HG02885 (cell line): ENCODE results near the gene GALNT16.

Experiments used
- ATAC-seq: cut with Tn5 transposase; IDR thresholded peaks from one replicate; pipeline ENCODE4 v1.9.1; 2021; ENCODE audit warnings: mild to moderate bottlenecking; ENCODE audit not compliant: unreplicated experiment, poor library complexity

Gene GALNT16

DNA sequence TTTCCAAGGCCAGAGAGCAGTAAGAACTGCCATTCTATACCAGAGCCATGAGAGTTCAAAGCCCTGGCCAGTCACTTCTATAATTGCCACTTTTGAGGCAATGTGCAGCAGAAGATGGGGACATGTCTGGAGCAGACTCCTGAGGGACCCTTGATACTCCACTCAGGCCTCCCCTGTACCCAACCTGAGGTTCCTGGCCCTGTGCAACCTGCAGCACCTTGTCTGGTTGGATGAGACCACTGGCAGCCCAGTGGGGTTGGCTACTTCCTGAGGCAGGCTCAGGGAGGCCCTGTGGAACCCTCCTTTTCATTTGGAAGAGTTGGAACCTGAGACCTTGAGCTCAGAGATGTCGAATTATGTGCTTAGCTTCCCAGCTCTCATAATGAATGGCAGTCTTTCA is 54.4 kb downstream of the GALNT16 start:
- no peak for ATAC-seq

DNA sequence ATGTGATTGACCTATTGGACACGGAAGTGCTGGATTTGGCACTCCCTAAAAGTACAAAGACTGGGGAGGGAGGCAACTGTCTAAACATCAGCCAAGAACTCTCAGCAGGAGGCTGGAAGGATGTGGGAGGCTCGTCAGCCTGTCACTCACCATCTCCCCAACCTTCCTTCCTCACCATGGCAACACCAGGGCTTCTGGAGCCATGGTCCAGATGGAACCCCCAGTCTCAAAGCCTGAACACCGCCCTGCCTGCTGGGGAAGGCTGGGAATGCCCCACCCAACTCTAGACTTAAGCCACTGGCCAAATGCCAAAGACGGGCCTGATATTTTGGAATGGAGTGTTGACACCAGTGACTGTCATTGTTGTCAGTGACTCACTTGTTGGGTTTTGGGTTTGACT is 55.3 kb downstream of the GALNT16 start:
- ATAC-seq = no peak

DNA sequence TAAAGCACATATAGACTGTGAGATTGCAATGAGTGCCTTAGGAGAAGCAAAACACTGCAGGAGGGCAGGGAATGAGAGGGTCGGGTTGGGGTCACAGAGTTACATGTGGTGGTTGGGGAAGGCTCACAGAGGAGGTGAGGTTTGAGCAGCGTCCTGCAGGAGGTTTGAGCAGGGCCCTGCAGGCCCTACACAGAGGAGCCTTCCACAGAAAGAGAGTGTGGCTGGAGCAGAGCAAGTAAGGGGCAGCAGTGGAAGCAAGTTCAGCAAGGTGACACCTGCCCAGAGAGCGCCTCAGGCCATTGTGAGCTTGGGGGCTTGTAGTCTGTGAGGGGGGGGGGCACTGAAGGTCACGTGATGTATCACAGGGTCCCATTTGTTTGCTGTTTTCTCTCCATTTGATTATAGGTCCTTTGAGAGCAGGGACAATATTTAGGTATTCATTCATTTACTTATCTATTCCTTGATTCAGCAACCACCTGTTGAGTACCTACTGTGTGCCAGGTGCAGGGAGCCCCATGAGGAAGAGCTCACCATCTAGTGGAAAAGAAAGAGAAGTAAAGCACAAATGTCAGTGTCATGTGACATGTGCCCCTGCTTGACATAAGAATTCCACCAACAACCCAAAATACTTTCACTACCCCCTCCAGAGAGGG is 56.6 kb downstream of the GALNT16 start:
- no peak for ATAC-seq

DNA sequence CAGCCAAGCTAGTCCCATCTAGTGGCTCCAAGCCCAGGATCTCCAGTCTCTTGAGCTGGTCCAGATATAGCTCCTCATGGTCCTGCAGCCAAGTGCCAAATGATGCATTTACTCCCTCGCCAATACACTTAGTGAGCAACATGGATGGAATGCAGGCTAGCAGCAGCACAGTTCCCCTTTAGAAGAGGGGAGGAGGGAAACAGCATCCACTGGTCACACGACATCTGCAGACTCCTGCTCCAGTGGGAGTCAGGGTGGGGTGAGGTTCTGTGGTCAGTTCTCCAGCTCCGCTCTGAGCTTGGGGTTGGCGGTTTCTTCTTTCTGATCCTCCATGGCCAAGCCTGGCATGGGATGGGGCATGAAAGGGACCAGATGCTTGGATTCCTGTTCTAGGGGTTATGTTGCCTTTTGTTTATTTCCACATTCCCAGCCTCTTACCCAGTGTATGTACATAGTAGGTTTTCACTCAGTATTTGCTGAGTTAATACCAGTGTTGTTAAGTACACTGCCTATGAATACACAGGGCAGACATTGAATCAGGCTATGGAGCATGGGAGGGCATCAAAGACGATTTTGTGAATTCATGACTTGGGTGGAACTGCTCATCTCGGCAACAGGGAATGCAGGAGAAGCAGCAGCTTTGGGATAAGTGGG is 57.3 kb downstream of the GALNT16 start:
- ATAC-seq = no peak

DNA sequence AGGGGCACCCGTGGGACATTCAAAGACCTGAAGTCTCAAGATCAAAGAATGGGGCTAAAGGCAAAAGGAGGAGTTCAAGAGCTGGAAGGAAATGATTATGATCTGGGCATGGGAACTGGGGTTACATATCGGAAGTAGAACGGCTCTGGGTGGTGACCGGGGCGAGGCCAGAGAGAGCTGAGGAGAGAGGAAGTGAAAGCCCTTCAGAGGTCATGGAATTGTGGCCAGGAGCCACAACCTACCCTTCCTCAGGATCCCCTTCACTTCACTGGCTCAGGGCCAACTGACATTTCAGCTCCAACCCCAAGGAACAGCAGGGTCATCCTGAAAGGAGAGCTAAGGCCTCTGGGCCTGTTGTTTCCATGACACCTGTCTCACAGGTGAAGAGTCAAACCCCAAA is 57.8 kb downstream of the GALNT16 start:
- ATAC-seq = no peak

DNA sequence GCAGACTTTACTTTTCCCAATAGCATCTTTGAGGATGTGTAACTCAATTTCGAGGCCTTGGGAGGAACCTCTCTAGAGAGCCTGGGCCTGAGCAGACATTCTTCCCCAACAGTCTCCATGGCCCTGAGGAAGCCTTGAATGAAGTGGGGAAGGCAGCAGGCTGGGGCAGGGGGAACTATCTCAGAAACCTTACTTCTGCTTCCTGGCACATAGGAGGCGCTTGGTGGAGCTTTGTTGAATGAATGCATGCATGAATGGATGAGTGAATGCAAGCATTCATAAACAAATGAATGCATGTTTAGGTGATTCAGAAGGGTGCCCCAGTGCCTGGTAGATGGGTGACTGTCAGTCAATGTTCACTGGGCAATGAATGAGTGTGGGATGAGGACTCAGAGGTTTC is 58.3 kb downstream of the GALNT16 start:
- ATAC-seq = no peak

DNA sequence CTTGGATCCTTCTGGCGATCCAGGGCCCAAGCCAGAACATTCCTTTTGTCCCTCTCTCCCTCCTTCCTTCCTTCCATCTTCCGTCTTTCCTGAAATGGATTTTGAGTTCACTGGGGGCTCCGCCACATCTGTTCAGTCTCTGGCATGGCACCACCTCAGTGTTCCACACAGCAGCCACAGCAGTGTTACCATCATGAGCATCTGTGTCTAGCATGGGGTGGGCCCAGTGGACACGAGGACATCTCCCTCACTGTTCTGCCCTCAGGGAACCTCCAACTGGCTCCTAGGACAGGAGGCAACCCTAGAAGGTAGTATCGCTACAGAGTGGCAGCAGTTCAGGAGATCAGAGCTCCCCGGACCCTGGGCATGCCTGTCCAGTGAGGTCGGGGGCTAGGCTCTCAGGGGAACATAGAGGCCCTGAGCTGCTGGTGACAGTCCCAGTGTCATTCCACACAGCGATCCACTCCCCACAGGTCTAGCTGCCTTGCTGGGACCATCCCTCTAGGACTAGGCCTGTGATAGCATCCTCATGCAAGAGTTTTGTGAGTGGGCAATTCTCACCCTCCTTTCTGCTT is 59.0 kb downstream of the GALNT16 start:
- no peak for ATAC-seq

DNA sequence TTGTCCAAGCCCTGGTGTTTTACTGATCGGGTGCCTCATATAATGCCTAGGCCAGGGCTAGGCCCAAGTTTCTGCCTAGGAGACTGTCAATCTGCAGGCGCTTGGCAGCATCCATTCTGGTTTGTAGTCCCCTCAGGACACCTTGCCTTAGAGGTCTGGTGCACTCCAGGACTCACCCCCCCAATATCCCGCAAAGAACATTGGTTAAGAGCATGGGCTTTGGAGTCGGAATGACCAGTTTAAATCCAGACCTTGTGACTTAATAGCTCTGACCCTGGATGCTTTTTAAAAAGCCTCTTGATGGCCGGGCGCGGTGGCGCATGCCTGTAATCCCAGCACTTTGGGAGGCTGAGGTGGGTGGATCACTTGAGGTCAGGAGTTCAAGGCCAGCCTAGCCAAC is 60.0 kb downstream of the GALNT16 start:
- ATAC-seq = no peak

DNA sequence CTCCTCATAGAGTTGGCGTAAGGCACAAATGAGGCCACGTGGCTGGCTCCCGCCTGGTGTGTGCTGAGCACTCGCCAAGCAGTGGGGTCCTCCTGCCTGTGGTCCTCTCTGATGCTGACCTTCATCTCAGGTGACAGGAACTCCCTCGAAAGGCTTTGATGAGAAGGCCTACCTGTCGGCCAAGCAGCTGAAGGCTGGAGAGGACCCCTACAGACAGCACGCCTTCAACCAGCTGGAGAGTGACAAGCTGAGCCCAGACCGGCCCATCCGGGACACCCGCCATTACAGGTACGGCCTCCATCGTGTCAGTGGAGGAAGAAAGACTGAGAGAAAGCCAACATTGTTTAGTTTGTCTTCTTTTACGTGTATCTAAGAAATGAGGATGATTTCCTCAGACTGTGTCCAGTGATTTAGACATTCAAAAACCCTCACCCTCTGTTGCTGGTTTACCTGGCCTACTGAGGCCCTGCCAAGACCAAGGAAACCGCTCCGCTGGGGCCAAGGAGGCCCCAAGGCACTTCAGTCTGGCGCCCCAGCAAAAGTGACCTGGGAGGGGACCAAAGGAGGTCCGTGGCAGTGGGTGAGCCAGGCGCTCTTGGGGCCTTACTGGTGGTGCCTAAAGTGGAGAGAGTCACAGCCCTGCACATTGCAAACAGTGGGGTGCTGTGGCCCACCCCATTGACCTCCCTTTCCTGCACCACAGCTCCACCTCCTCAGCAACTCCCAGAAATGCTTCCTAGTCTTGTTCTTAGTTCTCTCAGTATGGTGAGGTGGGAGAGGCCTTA is 60.8 kb downstream of the GALNT16 start:
- no peak for ATAC-seq

DNA sequence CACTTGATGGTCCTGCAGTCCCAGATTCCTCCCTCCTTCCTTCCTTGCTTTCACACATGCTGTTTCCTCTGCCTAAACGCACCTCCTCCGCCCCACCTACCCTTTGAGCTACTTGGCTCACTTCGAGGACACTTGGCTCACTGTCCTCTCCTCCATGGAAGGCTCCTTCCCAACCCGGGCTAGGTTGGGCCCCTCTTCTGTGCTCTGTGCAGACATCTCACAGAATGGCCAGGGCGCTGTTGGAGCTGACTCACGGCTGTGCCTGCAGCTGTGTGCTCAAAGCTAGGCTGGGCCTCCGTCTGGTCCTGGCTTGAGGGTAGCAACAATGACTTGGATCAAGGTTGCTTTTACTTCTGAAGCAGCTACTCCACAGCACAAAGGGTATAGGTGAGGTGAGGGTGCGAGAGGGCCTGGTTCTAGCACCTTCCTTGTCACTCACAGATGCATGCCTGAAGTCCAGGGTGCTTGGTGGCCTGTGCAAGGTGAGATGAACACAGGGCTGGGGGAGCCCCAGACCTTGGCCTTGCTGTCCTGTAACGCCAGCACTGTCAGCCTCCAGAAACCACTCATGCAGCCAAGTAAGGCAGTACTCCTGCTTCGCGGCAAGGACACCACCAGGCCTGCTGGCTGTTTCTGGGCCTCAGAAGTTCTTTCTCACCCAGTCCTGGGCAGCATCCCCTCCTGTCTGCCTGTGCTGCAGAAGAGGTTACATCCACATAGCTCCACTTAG is 61.8 kb downstream of the GALNT16 start:
- ATAC-seq = no peak

DNA sequence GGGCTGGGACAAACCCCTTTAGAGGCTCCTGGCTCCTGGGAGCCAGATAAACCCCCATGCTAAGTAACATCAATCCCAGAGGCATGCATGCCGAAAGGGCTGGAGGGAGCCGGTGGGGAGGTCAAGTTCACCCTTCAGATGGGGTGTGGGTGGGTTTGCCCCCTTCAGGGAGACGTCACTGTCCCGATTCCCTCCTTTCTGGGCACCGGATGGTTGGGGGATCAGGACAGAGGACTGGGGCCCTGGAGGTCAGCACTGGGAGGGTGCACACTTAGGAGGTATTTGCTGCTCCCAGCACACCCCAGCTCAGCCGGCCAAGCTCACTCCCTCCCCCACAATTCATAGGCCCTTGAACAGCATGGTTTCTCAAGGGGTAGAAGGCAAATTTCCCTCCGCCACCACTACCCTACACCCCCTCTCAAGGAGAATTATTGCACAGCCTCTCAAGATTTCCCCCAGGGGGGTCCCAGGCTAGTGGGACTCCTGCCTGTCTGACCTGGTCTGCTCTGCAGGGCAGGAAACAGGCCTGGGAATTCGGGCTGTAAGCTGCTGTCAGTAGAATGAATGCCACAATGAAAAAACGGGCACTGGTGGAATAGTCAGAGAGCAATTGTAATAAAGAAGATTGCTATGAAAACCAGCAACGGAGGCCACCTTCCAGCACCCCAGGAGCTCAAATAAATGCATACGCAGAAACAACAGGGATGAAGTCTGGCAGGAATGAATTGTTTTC is 63.5 kb downstream of the GALNT16 start:
- ATAC-seq = no peak

DNA sequence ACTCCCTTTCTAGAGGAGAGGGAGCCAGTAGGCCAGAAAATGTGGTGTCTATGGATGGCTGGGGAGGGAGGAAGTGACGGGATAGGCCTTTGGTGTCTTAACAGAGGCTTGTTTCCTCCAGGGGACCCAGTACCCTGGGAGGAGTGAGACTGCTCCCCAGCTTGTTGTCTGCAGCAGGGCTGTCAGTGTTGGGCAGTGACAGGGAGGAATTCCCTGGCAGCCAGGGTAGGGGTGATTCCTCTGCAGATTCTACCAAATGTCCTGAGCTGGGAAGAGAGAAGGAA is 64.0 kb downstream of the GALNT16 start:
- ATAC-seq = no peak

DNA sequence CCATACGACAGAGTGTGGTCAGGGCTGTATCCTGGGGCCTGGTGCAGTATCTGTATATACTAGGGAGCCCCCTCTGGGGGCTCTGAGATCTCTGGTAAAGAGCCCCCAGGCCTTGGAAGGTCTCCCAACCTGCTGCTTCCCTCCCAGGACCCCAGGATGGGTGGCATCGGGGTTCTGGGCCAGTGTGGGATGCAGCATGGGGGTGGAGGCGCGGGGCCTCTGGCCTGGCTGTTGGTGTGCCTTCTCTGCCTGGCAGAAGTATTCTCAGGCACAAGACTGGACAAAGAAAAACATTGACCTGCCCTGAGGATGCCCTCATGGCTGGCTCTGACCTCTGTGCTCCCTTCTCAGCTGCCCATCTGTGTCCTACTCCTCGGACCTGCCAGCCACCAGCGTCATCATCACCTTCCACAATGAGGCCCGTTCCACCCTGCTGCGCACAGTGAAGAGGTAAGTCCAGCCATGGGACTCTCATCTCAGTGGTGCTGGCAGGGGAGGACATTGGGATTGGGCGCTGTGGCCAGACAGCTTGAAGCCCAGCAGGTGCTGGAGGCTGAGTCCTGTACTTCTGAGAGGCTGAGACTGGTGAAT is 64.5 kb downstream of the GALNT16 start:
- no peak for ATAC-seq

DNA sequence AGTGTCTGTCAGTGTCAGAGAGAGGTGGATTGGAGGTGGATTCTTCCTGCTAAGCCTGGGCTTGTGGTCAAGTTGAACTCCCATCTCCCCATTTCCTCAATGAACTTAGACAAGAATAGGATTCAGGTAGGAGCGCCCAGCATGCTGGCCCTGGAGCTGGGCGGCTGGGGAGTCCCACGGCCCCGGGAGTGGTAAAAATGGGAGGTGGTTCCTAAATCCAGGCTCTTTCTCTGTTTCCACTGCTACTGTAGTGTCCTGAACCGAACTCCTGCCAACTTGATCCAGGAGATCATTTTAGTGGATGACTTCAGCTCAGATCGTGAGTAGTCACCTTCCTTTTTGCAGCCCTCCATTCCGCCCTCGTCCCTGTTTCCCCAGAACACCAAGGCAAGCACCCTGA is 65.1 kb downstream of the GALNT16 start:
- no peak for ATAC-seq

DNA sequence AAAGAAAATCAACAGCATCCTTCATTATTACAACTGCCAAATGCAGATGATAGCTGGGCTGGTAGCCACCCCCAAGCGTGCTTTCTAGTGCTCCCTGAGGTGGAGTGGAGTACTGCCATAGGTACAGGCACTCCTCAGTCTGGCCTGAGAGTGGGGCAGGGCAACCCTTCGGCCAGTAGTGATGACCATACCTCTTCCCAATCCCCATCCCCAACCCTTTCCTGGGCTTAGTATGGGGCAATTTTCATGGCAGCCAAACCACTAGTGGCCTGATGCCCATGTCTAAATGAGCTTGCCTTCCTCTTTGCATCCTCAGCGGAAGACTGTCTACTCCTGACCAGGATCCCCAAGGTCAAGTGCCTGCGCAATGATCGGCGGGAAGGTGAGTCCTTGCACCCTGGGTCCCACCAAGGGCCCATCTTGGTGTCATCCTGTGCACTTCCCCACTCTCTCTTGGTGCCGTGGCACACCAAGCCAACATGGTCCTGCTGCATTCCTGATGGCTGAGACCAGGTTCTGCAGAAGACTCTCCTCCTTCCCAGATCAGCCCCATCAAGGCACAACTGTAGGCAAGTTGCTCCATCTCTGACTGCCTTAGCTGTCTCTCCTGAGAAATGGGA is 65.8 kb downstream of the GALNT16 start:
- ATAC-seq = no peak

DNA sequence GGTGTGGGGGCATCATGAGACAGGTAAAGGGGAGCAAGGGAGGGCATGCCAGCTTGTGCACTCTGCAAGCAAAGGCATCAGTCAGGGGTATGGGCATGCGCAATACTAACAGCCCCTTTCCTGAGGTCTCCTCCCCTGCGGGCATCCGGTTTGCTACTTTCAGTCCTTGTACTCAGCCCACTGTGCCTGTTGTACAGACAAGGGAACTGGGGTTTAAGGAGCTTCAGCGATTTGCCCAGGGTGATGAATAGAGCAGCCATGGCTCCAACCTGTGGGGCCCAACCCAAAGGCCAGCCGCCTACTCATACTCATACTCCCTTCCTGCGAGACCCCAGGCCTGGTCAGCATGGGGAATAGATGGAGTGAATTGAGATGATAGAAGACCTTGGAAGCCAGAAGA is 66.7 kb downstream of the GALNT16 start:
- ATAC-seq = no peak

DNA sequence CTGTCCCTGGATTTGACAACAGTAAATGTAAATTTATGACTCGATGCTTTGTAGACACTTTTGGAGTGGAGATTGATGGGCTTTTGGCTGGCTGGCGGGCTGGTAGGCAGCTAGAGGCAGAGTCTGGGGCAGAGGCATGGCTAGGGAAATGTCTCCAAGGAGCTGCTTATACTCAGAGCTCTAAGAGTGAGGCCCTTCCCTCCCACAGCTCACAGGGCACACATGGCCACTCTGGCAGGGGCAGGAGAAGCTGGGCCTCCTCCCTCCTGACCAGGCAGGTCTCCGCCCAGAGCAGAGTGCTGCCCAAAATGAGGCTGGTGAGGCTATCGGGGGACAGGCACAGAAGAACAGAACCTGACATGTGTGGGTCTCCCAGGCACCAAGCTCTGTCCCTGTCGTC is 67.5 kb downstream of the GALNT16 start:
- ATAC-seq = no peak

DNA sequence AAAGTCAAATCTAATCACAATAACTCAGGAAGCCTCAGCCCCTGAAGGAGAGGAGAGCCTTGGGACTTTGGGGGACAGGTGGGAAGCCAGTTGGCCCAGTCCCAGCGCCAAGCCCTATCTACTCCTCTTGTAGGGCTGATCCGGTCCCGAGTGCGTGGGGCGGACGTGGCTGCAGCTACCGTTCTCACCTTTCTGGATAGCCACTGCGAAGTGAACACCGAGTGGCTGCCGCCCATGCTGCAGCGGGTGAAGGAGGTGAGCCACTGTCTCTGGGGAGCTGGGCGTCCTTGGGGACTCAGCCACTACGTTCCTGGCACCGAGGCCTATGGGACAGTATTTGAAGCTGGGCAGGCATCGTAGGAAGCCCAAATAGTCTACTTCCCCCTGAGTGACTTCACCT is 68.4 kb downstream of the GALNT16 start:
- ATAC-seq = no peak

DNA sequence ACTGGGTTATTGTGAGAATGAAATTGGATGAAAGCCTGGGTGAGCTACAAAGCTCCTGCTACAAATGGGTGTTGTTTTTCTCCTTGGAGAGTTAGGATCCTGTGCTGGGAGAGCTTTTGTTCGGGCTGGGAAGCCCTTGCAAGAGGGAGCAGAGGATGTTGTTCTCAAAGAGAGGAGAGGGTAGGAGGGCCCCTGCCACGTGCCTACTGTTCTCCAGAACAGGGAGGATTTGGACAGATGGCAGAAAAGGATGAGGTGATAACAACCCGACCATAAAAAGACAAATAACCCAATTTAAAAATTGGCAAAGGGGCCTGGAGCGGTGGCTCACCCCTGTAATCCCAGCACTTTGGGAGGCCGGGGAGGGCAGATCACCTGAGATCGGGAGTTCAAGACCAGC is 68.8 kb downstream of the GALNT16 start:
- ATAC-seq = no peak
